ENCODE measurements around the gene UBE2L6.

Gene UBE2L6

DNA sequence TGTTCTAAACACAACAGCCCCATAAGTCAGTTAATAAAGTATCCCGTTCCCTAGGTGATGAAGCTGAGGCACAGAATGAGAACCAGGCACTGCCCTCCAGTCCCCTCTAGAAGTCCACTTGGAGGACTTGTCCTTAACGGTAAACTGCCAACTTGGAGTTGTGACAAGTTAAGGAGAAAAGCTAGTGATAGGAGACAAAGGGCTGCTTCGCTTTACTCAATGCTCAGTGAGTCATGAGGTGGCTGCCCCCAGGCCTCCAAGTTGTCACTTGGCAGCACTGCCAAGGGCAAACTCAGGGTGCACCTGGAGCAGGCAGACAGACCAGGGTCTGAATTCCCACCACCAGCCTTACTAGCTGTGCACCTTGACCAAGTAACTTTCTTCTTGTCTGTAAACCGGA, 65.5 kb downstream of the UBE2L6 start:
- DNase-seq (ENCODE audit: low read depth in 2 of 2, low spot score in 1 of 2), result no peak

All from stimulated activated CD8-positive, alpha-beta memory T cell treated with anti-CD3 and anti-CD28 coated beads, Interleukin-4, amount 100 ng/mL, for 4 hours (primary cell).